ENCODE data around the gene METTL5.
A peak's percentile ranks its signal among the peaks of the same experiment; 100 is the strongest.
"Not testable (repeated sequence)": the region's sequence is repeated elsewhere in the genome, so short reads cannot be mapped to it uniquely, and the experiment has no call there.

METTL5 gene

DNA sequence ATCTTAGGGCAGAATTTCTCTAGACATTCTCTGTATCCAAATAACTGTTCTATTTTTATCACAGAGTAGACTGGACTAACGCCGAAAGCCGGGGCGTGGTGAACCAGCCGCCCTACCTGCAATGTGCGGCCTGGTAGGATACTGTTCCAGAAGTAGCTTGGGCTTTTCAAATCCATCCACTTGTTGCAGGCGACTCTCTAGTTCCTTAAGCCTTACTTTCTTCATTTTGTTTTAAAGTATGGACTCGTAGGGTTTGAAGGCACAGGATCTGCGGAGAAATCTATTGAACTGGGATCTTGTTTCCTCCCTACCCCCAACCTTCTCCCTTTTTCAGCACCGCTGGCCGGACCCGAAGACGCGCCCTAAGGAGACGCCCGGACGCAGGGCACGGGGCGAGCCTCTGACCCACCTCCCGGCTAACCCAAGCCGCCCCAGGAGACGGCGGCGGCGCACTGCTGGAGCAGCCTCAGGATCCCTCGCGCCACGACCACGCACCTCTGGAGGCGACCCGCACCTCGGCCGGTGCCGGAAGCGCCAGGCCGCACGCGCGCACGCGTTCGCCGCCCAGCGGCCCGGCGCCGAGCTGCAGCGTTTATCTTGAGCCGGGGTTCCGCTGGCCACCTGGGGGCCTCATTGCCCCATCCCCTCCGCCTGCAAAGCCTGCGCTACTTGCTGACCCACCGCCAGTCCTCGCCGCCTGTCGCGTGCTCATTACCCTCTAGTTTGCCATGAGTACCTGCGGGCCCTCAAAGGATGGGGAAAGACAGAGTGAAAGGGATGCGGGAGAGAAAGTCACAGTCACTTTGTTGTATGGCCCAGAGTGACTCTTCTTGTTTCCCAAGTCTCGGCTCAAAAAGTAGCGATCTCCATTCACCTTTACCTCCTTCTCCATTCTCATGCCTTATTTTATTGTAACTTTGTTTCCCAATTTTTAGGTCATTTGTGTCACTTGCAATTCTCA lies at the start of gene METTL5:
Gene METTL5 (minus strand): TSS at position 533 of the 961 bp plus-strand sequence. CDS start 308 bp downstream, at position 225.
- Histone ChIP-seq H3K9ac (ENCODE audit: low read depth, low read length) (peak within 1 kb of the TSS; percentile 91), H3K9me3 (ENCODE audit: control insufficient read depth, insufficient read depth, low read length) (no peaks in the 10 kb centered on the region), H3K27me3 (ENCODE audit: control insufficient read depth, insufficient read depth, low read length) (peaks cover 4% of the 10 kb centered on the region), H3K36me3 (ENCODE audit: control insufficient read depth, insufficient read depth, low read length) (peaks cover 2% of the 10 kb centered on the region), H3K4me1 (ENCODE audit: control insufficient read depth, insufficient read depth, low read length) (peaks cover 9% of the 10 kb centered on the region), H3K4me3 (ENCODE audit: low read depth, low read length) (peak within 1 kb of the TSS; percentile 87)

DNA sequence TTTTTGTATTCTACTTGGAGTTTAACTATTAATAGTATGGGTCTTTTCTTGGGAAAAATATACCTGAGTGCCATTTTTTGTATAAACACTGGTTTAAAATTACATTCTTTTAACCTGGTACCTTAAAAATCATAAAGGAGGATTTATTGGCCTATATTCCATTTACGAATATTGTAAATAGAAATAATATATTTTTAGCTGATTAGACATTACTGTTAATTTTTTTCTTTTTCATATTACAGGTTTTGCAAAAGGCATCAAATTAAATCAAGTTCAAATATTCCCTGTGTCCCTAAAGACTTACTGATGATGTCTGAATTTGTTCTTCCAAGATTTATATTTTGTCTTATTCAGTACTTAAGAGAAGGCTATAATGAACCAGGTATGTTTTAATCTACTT lies 47.3 kb upstream of the METTL5 start:
- Histone ChIP-seq H3K36me3 (ENCODE audit: control insufficient read depth, insufficient read depth, low read length) (no peaks in the 10 kb centered on the region), H3K9ac (ENCODE audit: low read depth, low read length) (no peak overlapping the region), H3K4me3 (ENCODE audit: low read depth, low read length) (no peak overlapping the region), H3K4me1 (ENCODE audit: control insufficient read depth, insufficient read depth, low read length) (peaks cover 3% of the 10 kb centered on the region), H3K9me3 (ENCODE audit: control insufficient read depth, insufficient read depth, low read length) (no peaks in the 10 kb centered on the region), H3K27me3 (ENCODE audit: control insufficient read depth, insufficient read depth, low read length) (no peaks in the 10 kb centered on the region)

DNA sequence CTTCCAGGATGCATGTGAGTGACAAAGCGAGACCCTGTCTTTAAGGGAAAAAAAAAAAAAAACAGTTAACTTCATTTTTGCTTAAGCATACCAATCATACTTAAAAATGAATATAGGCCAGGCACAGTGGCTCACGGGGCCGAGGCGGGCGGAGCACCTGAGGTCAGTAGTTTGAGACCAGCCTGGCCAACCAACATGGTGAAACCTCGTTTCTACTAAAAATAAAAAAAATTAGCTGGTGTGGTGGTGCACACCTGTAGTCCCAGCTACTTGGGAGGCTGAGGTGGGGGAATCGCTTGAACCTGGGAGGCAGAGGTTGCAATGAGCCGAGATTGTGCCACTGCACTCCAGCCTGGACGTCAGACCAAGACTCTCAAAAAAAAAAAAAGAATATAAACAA lies 46.7 kb upstream of the METTL5 start:
- not testable (repeated sequence) for H3K4me1 ChIP-seq (ENCODE audit: control insufficient read depth, insufficient read depth, low read length); H3K27me3 ChIP-seq (ENCODE audit: control insufficient read depth, insufficient read depth, low read length); H3K36me3 ChIP-seq (ENCODE audit: control insufficient read depth, insufficient read depth, low read length); H3K9ac ChIP-seq (ENCODE audit: low read depth, low read length); H3K4me3 ChIP-seq (ENCODE audit: low read depth, low read length); H3K9me3 ChIP-seq (ENCODE audit: control insufficient read depth, insufficient read depth, low read length)

DNA sequence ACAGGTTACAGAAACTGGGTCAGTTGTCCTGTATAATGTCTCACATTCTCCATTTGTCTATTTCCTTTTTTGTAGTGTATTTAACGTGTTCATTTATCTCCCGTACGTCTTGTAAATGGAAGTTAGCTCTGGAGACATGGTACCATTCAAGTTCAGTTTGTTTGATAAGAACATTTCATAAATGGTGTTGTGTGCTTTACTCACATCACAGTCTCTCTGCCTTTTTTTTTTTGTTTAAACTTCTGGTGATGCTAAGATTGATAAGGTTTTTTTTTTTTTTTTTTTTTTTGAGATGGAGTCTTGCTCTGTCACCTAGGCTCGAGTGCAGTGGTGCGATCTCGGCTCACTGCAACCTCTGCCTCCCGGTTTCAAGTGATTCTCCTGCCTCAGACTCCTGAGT lies 44.2 kb upstream of the METTL5 start:
- H3K9ac ChIP-seq (ENCODE audit: low read depth, low read length): no peak overlapping the region
- no peaks in the 10 kb centered on the region for H3K9me3 ChIP-seq (ENCODE audit: control insufficient read depth, insufficient read depth, low read length)
- H3K36me3 ChIP-seq (ENCODE audit: control insufficient read depth, insufficient read depth, low read length): no peaks in the 10 kb centered on the region
- peaks cover 3% of the 10 kb centered on the region for H3K4me1 ChIP-seq (ENCODE audit: control insufficient read depth, insufficient read depth, low read length)
- no peaks in the 10 kb centered on the region for H3K27me3 ChIP-seq (ENCODE audit: control insufficient read depth, insufficient read depth, low read length)
- no peak overlapping the region for H3K4me3 ChIP-seq (ENCODE audit: low read depth, low read length)

DNA sequence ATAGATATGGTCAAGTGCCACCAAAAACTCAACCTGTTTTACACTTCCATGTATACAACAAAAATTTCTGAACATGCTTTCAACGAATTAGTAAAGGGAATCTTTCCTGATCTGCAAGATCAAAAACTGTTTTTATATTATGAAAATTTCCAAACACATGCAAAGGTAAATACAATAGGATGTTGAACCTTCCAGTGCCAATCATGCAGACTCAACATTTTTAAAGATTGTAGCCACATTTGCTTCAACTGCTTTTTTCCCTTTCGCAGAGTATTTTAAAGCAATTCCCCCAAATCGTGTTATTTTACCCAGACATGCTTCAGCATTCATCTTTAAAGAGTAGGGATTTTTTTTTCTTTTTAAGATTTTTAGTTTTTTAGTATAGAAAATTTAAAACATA lies 42.9 kb upstream of the METTL5 start:
- Histone ChIP-seq H3K9ac (ENCODE audit: low read depth, low read length) (no peak overlapping the region), H3K36me3 (ENCODE audit: control insufficient read depth, insufficient read depth, low read length) (no peaks in the 10 kb centered on the region)

DNA sequence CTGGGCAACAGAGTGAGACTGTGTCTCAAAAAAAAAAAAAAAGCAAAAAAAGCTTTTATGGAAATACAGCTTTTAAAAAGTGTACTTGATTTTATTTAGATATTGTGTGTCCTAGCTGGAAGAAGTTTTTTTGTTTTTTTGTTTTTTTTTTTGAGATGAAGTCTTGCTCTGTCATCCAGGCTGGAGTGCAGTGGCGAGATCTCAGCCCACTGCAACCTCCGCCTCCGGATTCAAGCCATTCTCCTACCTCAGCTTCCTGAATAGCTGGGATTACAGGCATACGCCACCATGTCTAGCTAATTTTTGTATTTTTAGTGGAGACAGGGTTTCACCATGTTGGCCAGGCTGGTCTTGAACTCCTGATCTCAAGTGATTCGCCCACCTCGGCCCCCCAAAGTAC lies 41.5 kb upstream of the METTL5 start:
- H3K4me3 ChIP-seq (ENCODE audit: low read depth, low read length); H3K36me3 ChIP-seq (ENCODE audit: control insufficient read depth, insufficient read depth, low read length); H3K9ac ChIP-seq (ENCODE audit: low read depth, low read length); H3K27me3 ChIP-seq (ENCODE audit: control insufficient read depth, insufficient read depth, low read length); H3K9me3 ChIP-seq (ENCODE audit: control insufficient read depth, insufficient read depth, low read length): not testable (repeated sequence)
- H3K4me1 ChIP-seq (ENCODE audit: control insufficient read depth, insufficient read depth, low read length): peaks cover 15% of the 10 kb centered on the region

More for the DNA sequence above, 42.9 kb upstream of the METTL5 start:
- no peak overlapping the region for H3K4me3 ChIP-seq (ENCODE audit: low read depth, low read length)
- no peaks in the 10 kb centered on the region for H3K9me3 ChIP-seq (ENCODE audit: control insufficient read depth, insufficient read depth, low read length)
- H3K27me3 ChIP-seq (ENCODE audit: control insufficient read depth, insufficient read depth, low read length): no peaks in the 10 kb centered on the region
- peaks cover 11% of the 10 kb centered on the region for H3K4me1 ChIP-seq (ENCODE audit: control insufficient read depth, insufficient read depth, low read length)

DNA sequence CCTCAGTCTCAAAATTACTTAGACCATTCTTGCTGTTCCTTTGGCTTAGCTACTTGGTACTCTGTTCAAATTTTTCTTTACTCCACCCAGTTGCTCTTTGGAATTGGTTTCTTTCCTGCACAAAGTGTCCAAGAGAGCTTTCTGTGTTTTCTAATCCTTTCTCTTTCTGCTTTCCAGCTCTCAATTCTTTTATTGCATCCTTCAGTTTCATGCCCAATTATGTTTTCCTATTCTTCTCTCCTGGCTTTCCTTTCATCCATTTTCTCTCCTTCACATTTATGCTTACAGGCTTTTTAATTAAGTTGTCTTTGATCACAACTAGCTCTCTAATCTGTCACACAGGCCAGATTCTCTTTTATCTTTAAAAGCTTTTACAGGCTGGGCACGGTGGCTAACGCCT lies 40.8 kb upstream of the METTL5 start:
- Histone ChIP-seq H3K4me1 (ENCODE audit: control insufficient read depth, insufficient read depth, low read length) (peaks cover 15% of the 10 kb centered on the region), H3K9ac (ENCODE audit: low read depth, low read length) (no peak overlapping the region), H3K36me3 (ENCODE audit: control insufficient read depth, insufficient read depth, low read length) (no peaks in the 10 kb centered on the region), H3K27me3 (ENCODE audit: control insufficient read depth, insufficient read depth, low read length) (no peaks in the 10 kb centered on the region), H3K9me3 (ENCODE audit: control insufficient read depth, insufficient read depth, low read length) (no peaks in the 10 kb centered on the region), H3K4me3 (ENCODE audit: low read depth, low read length) (no peak overlapping the region)

DNA sequence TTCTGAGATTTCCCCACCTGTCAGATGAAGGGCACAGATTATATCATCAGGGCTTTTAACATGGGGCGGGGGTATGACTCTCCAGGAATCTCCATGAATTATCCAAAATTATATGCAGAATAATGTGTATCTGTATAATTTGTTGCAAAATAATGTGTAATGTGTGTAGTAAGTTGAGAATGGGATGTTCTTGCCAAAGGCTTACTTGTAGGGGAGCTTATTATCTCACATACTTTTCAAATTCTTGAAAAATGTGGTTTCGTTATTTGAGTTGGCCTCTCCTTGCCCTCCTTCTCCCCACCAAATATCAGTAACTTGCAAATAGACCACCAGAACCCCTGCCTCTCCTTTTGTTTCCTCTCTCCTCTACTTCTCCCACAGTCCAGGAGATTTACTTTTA lies 38.1 kb upstream of the METTL5 start:
- no peaks in the 10 kb centered on the region for H3K27me3 ChIP-seq (ENCODE audit: control insufficient read depth, insufficient read depth, low read length)
- no peak overlapping the region for H3K4me3 ChIP-seq (ENCODE audit: low read depth, low read length)
- H3K36me3 ChIP-seq (ENCODE audit: control insufficient read depth, insufficient read depth, low read length): no peaks in the 10 kb centered on the region
- H3K9ac ChIP-seq (ENCODE audit: low read depth, low read length): no peak overlapping the region
- H3K4me1 ChIP-seq (ENCODE audit: control insufficient read depth, insufficient read depth, low read length): peaks cover 14% of the 10 kb centered on the region
- no peaks in the 10 kb centered on the region for H3K9me3 ChIP-seq (ENCODE audit: control insufficient read depth, insufficient read depth, low read length)

DNA sequence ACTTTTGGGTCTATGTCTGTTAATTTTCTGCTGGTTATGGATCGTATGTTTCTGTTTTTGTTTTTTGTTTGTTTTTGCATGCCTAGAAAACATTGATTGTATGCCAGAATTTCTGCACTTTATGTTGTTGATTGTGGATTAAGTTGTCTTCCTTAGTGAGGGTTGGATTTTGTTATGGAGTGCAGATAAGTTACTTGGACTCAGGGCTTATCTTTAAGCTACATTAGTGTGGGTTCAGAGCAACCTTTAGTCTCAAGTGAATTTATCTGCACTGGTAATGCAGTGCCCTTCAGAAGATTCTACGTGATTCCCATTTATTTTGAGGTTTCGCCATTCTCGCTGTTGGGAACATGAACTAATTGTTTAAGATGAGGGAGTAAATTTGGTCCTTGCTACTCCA lies 35.4 kb upstream of the METTL5 start:
- H3K9me3 ChIP-seq (ENCODE audit: control insufficient read depth, insufficient read depth, low read length): no peaks in the 10 kb centered on the region
- no peak overlapping the region for H3K9ac ChIP-seq (ENCODE audit: low read depth, low read length)
- no peaks in the 10 kb centered on the region for H3K27me3 ChIP-seq (ENCODE audit: control insufficient read depth, insufficient read depth, low read length)
- H3K36me3 ChIP-seq (ENCODE audit: control insufficient read depth, insufficient read depth, low read length): no peaks in the 10 kb centered on the region
- no peak overlapping the region for H3K4me3 ChIP-seq (ENCODE audit: low read depth, low read length)
- peaks cover 11% of the 10 kb centered on the region for H3K4me1 ChIP-seq (ENCODE audit: control insufficient read depth, insufficient read depth, low read length)

DNA sequence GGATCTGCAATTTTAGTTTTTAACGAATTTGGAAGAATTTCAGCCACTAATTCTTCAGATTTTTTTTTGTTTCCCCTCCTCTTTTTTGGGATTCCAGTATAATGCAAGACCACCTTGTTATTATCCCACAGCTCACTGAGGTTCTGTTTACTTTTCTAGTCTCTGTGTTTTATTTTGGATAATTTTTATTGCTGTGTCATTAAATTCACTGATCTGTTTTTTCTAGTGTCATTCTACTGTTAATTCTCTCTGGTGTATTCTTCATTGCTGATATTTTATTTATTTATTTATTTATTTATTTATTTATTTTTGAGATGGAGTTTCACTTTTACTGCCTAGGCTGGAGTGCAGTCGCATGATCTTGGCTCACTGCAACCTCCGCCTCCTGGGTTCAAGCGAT lies 34.7 kb upstream of the METTL5 start:
- H3K27me3 ChIP-seq (ENCODE audit: control insufficient read depth, insufficient read depth, low read length): no peaks in the 10 kb centered on the region
- H3K4me3 ChIP-seq (ENCODE audit: low read depth, low read length): no peak overlapping the region
- no peaks in the 10 kb centered on the region for H3K36me3 ChIP-seq (ENCODE audit: control insufficient read depth, insufficient read depth, low read length)
- no peaks in the 10 kb centered on the region for H3K9me3 ChIP-seq (ENCODE audit: control insufficient read depth, insufficient read depth, low read length)
- peaks cover 11% of the 10 kb centered on the region for H3K4me1 ChIP-seq (ENCODE audit: control insufficient read depth, insufficient read depth, low read length)
- H3K9ac ChIP-seq (ENCODE audit: low read depth, low read length): no peak overlapping the region

DNA sequence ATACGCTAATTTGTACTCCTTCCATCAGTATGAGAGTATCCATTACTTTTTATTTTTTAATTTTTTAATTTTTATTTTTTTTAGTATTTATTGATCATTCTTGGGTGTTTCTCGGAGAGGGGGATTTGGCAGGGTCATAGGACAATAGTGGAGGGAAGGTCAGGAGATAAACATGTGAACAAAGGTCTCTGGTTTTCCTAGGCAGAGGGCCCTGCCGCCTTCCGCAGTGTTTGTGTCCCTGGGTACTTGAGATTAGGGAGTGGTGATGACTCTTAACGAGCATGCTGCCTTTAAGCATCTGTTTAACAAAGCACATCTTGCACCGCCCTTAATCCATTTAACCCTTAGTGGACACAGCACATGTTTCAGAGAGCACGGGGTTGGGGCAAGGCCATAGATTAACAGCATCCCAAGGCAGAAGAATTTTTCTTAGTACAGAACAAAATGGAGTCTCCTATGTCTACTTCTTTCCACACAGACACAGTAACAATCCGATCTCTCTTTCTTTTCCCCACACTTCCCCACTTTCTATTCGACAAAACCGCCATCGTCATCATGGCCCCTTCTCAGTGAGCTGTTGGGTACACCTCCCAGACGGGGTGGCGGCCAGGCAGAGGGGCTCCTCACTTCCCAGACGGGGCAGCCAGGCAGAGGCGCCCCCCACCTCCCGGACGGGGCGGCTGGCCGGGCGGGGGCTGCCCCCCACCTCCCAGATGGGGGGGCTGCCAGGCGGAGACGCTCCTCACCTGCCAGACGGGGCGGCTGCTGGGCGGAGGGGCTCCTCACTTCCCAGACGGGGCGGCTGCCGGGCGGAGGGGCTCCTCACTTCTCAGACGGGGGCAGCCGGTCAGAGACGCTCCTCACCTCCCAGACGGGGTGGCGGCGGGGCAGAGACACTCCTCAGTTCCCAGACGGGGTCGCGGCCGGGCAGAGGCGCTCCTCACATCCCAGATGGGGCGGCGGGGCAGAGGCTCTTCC lies 30.9 kb upstream of the METTL5 start:
- H3K4me1 ChIP-seq (ENCODE audit: control insufficient read depth, insufficient read depth, low read length); H3K9me3 ChIP-seq (ENCODE audit: control insufficient read depth, insufficient read depth, low read length); H3K27me3 ChIP-seq (ENCODE audit: control insufficient read depth, insufficient read depth, low read length); H3K4me3 ChIP-seq (ENCODE audit: low read depth, low read length); H3K9ac ChIP-seq (ENCODE audit: low read depth, low read length); H3K36me3 ChIP-seq (ENCODE audit: control insufficient read depth, insufficient read depth, low read length): not testable (repeated sequence)
